Neutrophil (primary cell): Measurements from ENCODE around the gene BPIFA1.
A peak's percentile ranks its signal among the peaks of the same experiment; 100 is the strongest.

Source experiments
- H3K27ac ChIP-seq: fragments of 200-600 bp; sonication (generic); 2 replicates; pipeline ENCODE4 v1.5.1; 2016; ENCODE audit warnings: mild to moderate bottlenecking, moderate library complexity
- H3K27me3 ChIP-seq: fragments of 200-600 bp; sonication (generic); 2 replicates; pipeline ENCODE4 v1.6.0; 2016; ENCODE audit warnings: mild to moderate bottlenecking
- H3K36me3 ChIP-seq: fragments of 200-600 bp; sonication (generic); 2 replicates; pipeline ENCODE4 v1.5.1; 2017
- H3K4me1 ChIP-seq, 2 experiments: fragments of 200-600 bp in 1 of 2; sonication (generic) in 1 of 2; 1 replicate in 1 of 2; 2 replicates in 1 of 2; pipeline versions ENCODE4 v1.5.1 to v1.6.1; 2013 to 2016; ENCODE audit warnings: low read depth in 1 of 2, low read length in 1 of 2, mild to moderate bottlenecking in 1 of 2, moderate library complexity in 1 of 2; ENCODE audit not compliant: control insufficient read depth in 1 of 2, insufficient read depth in 1 of 2
- H3K4me3 ChIP-seq, 2 experiments: fragments of 200-600 bp in 1 of 2; sonication (generic) in 1 of 2; 1 replicate in 1 of 2; 2 replicates in 1 of 2; pipeline ENCODE4 v1.5.1; 2013 to 2016; ENCODE audit warnings: low read depth in 1 of 2, low read length in 1 of 2, mild to moderate bottlenecking in 1 of 2, moderate library complexity in 1 of 2
- H3K9me3 ChIP-seq: fragments of 200-600 bp; sonication (generic); 2 replicates; pipeline ENCODE4 v1.5.1; 2016
- CTCF ChIP-seq: fragments of 200-600 bp; sonication (generic); IDR thresholded peaks from 2 replicates; pipeline ENCODE4 v1.5.1; 2016; ENCODE audit warnings: antibody characterized with exemption

Gene BPIFA1

DNA sequence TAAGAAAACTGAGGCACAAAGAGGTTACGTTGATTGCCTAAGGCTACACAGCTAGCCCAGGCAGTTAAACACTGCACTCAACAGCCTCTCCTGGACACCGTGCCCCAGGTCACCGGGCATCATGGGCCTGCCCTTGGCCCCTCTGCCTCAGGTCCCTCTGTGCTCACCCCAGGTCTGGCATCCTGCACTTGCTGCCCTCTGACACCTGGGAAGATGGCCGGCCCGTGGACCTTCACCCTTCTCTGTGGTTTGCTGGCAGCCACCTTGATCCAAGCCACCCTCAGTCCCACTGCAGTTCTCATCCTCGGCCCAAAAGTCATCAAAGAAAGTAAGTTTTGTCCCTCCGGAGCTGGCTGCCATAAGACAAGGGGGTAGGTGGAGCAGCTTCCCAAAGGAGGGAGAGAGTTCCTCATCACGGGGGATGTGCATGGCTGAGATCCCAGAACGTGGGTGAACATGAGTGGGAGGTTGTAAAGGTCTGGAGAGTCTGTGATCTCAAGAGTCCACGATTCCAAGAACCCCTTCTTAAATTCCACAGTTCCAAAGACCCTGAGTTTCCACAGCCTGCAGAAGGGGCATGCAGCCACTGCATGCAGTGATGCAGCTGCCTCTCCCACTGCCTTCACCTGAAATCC is 50.2 kb downstream of the BPIFA1 start:
- H3K4me1 ChIP-seq: peaks cover 9 to 15% of the 10 kb centered on the region in 2 experiments
- TF ChIP-seq CTCF: no peak
- no peaks in the 10 kb centered on the region for H3K9me3 ChIP-seq
- no peaks in the 10 kb centered on the region for H3K36me3 ChIP-seq
- no peak overlapping the region for H3K27ac ChIP-seq
- no peaks in the 10 kb centered on the region for H3K27me3 ChIP-seq
- H3K4me3 ChIP-seq: no peak overlapping the region

GRCh38 chr20:33287884-33288283 is 52.1 kb downstream of the BPIFA1 start:
- no peaks in the 10 kb centered on the region for H3K27me3 ChIP-seq
- H3K4me3 ChIP-seq: no peak overlapping the region
- H3K9me3 ChIP-seq: no peaks in the 10 kb centered on the region
- no peak overlapping the region for H3K27ac ChIP-seq
- H3K36me3 ChIP-seq: no peaks in the 10 kb centered on the region
- peaks cover 9 to 21% of the 10 kb centered on the region in 2 experiments for H3K4me1 ChIP-seq
- TF ChIP-seq CTCF: no peak

GRCh38 chr20:33290852-33291251 is 55.1 kb downstream of the BPIFA1 start:
- H3K27ac ChIP-seq: no peak overlapping the region
- H3K36me3 ChIP-seq: no peaks in the 10 kb centered on the region
- H3K4me3 ChIP-seq: no peak overlapping the region
- H3K4me1 ChIP-seq: peaks cover 0 to 5% of the 10 kb centered on the region in 2 experiments
- no peaks in the 10 kb centered on the region for H3K9me3 ChIP-seq
- TF ChIP-seq CTCF: no peak
- no peaks in the 10 kb centered on the region for H3K27me3 ChIP-seq

- TF ChIP-seq CTCF: no peak
- H3K9me3 ChIP-seq: no peaks in the 10 kb centered on the region
- H3K36me3 ChIP-seq: no peaks in the 10 kb centered on the region
- no peaks in the 10 kb centered on the region for H3K27me3 ChIP-seq
- H3K4me3 ChIP-seq: no peak overlapping the region
- H3K4me1 ChIP-seq: peaks cover 0 to 5% of the 10 kb centered on the region in 2 experiments
- no peak overlapping the region for H3K27ac ChIP-seq
Observed at GRCh38 chr20:33291416-33291815, 55.6 kb downstream of the BPIFA1 start.

DNA sequence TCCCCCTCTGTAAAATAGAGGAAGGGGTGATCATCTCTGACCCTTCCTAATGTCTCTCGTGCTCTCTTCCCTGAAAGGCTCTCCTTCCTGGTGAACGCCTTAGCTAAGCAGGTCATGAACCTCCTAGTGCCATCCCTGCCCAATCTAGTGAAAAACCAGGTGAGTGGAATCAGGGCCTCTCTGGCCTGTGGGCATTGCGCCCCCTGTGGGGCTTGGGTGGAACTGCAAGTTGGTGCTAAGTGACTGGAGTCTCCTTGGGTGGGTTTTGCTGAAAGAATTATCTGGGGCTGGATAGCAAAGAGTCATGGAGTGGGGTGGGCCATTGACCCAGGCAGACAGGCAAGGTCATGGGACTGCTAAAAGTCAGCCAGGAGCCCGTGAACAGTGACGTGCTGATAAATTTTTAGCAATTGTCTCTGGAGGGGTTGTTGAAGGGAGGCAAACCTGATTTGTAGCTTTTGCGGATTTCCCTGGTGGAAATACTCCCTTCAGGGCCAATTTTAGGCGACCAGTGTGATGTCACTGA is 56.1 kb downstream of the BPIFA1 start:
- Histone ChIP-seq H3K4me3 (no peak overlapping the region), H3K36me3 (no peaks in the 10 kb centered on the region), H3K9me3 (no peaks in the 10 kb centered on the region), H3K27me3 (no peaks in the 10 kb centered on the region), H3K4me1 (peaks cover 0 to 5% of the 10 kb centered on the region in 2 experiments), H3K27ac (no peak overlapping the region)
- peak; percentile 94 for TF ChIP-seq CTCF
